Epithelial cell of proximal tubule (primary cell): Measurements from ENCODE around the gene STON2. TPM values are rescaled to one million over a fixed set of nuclear protein-coding genes. Genes with fewer than 3 reads are reported as not detected.

Experiments used
- DNase-seq: peaks from one replicate; pipeline ENCODE4 v3.0.0-alpha.2; 2011; ENCODE audit warnings: low read depth
- H3K4me3 ChIP-seq: 2 replicates; pipeline ENCODE4 v1.5.1; 2011; ENCODE audit warnings: low read depth, mild to moderate bottlenecking, low read length
- total RNA-seq: library from RNA; depleted of rRNA; stranded (reverse); fragments of >200 nt; gene quantifications from 2 replicates; pipeline ENCODE4 v1.2.3, GENCODE V29; 2015
- TF ChIP-seq, protein P1 (sequence below): conservative IDR thresholded peaks from 2 replicates; pipeline ENCODE4 v1.5.1; 2012; ENCODE audit warnings: low read depth, mild to moderate bottlenecking, low read length

Gene STON2
- total RNA-seq, 1 donor from 2014 or later = 6.8 TPM

DNA sequence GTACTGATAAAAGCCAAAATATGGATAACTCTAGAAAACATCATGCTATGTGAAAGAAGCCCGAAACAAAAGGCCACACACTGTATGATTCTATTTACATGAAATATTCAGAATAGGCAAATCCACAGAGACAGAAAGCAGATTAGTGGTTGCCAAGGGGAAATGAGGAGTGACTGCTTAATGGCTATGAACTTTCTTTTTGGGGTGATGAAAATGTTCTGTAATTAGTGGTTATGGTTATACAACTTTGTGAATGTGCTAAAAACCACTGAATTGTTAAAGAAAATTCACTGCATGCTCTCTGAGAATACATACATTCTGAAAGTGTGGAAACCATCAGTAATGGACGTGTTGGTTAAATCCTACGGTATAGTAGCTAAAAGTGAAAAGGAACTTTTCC lies 39.9 kb upstream of the STON2 start:
- TF ChIP-seq, protein P1, sequence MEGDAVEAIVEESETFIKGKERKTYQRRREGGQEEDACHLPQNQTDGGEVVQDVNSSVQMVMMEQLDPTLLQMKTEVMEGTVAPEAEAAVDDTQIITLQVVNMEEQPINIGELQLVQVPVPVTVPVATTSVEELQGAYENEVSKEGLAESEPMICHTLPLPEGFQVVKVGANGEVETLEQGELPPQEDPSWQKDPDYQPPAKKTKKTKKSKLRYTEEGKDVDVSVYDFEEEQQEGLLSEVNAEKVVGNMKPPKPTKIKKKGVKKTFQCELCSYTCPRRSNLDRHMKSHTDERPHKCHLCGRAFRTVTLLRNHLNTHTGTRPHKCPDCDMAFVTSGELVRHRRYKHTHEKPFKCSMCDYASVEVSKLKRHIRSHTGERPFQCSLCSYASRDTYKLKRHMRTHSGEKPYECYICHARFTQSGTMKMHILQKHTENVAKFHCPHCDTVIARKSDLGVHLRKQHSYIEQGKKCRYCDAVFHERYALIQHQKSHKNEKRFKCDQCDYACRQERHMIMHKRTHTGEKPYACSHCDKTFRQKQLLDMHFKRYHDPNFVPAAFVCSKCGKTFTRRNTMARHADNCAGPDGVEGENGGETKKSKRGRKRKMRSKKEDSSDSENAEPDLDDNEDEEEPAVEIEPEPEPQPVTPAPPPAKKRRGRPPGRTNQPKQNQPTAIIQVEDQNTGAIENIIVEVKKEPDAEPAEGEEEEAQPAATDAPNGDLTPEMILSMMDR = no peak
- DNase-seq = no peak
- H3K4me3 ChIP-seq = no peak overlapping the region

- no peak for DNase-seq
- H3K4me3 ChIP-seq = no peak overlapping the region
- TF ChIP-seq, protein P1 = no peak
These were observed 37.1 kb upstream of the STON2 start for GRCh38 chr14:81437244-81437643.

- H3K4me3 ChIP-seq = peak overlapping the region; percentile 79
- no peak for DNase-seq
- TF ChIP-seq, protein P1 = no peak
These were observed 36.4 kb upstream of the STON2 start for GRCh38 chr14:81436296-81437138.

- peak; percentile 49 for DNase-seq
- TF ChIP-seq, protein P1 = no peak
- peak overlapping the region; percentile 79 for H3K4me3 ChIP-seq
These were observed 35.5 kb upstream of the STON2 start for GRCh38 chr14:81435391-81436295.

DNA sequence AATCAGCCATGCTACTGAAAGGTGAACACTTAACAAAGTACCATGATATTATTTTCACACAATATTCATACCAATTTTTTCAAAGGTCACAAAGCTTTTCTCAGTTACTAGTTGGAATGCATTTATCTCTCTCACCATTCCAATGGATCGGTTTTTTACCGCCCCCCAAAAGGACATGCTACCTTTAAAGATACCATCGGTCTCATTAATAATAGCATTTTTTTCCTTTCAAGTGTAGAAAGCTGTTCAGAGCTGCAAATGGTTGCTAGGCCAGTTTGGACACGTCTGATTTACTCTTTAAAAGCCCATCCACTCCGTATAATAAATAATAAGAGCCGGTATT lies 34.9 kb upstream of the STON2 start:
- no peak for DNase-seq
- TF ChIP-seq, protein P1 = no peak
- H3K4me3 ChIP-seq = peak overlapping the region; percentile 79

DNA sequence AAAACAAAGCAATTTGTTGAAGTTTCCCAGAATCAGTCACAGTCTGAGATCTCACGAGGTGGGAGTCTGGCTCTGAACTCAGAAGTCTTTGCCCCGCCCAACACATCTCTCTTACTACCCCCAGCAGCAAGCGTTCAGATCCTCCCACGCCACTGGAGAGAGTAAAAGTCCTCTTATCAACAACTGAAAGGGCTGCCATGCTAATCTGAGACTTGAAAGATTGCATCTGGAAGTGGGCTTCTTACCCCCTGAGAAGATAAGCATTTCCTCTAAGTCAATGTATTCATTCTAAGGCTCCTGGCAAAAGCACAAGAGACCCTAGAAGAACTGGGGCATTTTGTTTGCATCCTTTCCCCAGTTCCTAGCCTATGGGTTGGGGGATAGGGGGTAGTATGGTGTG lies 34.1 kb upstream of the STON2 start:
- no peak overlapping the region for H3K4me3 ChIP-seq
- TF ChIP-seq, protein P1 = no peak
- no peak for DNase-seq
